ENCODE data around the gene MMRN1. TPM values are rescaled to one million over a fixed set of nuclear protein-coding genes. Genes with fewer than 3 reads are reported as not detected.

Gene MMRN1
- total and polyA plus RNA-seq, 2 experiments from 2014 or later: not detected

DNA sequence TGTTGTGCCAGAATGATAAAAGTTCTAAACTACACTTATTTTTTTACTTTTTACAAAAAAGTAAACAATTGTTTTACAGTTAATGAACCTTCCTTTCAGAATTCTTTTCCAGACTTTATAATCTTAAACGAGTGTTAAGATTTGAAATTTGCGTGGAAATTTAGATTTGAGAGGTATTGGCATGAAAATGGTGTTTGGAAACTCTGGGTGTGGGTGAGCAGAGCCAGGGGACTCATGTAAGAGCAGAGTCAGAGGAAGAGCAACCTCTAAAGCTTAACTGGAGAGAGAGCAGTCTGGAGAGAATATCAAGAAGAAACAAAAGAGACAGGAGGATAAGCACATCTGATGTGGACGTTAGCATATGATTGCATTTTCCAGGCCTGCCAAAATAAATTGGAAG is 48.2 kb downstream of the MMRN1 start:
- no peak overlapping the region for H3K27ac Mint-ChIP-seq
- no peaks in the 10 kb centered on the region; the same call in 2 of the 3 replicates for H3K36me3 Mint-ChIP-seq (ENCODE audit: low read depth)
- H3K27ac ChIP-seq (ENCODE audit: low read depth): no peak overlapping the region
- H3K4me2 ChIP-seq: no peak overlapping the region
- no peak; the same call in 2 of the 3 replicates for ATAC-seq
- H3K4me1 ChIP-seq (ENCODE audit: insufficient read depth): no peaks in the 10 kb centered on the region
- H3F3A ChIP-seq (replicated peaks; ENCODE audit: low read depth): no peaks in the 10 kb centered on the region
- no peaks in the 10 kb centered on the region for H4K20me1 ChIP-seq (replicated peaks; ENCODE audit: insufficient read depth)
- peaks cover 4% of the 10 kb centered on the region for H3K27me3 Mint-ChIP-seq (ENCODE audit: insufficient read depth, low read depth, poor library complexity)
- TF ChIP-seq STAT1 (IDR thresholded peaks at IDR 0.05; ENCODE audit: unreplicated experiment) (no peak), EZH2 (IDR thresholded peaks at IDR 0.05; ENCODE audit: low read depth, unreplicated experiment) (no peak), NANOG (IDR thresholded peaks at IDR 0.05; ENCODE audit: borderline replicate concordance) (no peak), CREB1 (CRISPR knock-in tag; IDR thresholded peaks at IDR 0.05; ENCODE audit: low read depth) (no peak), ZNF331 (CRISPR knock-in tag; IDR thresholded peaks at IDR 0.05; ENCODE audit: low read depth) (no peak), EZH2phosphoT487 (IDR thresholded peaks at IDR 0.05; ENCODE audit: unreplicated experiment) (no peak), ZNF114 (CRISPR knock-in tag; IDR thresholded peaks at IDR 0.05) (no peak), JUNB (IDR thresholded peaks at IDR 0.05; ENCODE audit: unreplicated experiment) (no peak), POLR2AphosphoS5 (IDR thresholded peaks at IDR 0.05; ENCODE audit: low read depth) (no peak)
- TF ChIP-seq, protein P1, sequence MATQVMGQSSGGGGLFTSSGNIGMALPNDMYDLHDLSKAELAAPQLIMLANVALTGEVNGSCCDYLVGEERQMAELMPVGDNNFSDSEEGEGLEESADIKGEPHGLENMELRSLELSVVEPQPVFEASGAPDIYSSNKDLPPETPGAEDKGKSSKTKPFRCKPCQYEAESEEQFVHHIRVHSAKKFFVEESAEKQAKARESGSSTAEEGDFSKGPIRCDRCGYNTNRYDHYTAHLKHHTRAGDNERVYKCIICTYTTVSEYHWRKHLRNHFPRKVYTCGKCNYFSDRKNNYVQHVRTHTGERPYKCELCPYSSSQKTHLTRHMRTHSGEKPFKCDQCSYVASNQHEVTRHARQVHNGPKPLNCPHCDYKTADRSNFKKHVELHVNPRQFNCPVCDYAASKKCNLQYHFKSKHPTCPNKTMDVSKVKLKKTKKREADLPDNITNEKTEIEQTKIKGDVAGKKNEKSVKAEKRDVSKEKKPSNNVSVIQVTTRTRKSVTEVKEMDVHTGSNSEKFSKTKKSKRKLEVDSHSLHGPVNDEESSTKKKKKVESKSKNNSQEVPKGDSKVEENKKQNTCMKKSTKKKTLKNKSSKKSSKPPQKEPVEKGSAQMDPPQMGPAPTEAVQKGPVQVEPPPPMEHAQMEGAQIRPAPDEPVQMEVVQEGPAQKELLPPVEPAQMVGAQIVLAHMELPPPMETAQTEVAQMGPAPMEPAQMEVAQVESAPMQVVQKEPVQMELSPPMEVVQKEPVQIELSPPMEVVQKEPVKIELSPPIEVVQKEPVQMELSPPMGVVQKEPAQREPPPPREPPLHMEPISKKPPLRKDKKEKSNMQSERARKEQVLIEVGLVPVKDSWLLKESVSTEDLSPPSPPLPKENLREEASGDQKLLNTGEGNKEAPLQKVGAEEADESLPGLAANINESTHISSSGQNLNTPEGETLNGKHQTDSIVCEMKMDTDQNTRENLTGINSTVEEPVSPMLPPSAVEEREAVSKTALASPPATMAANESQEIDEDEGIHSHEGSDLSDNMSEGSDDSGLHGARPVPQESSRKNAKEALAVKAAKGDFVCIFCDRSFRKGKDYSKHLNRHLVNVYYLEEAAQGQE (IDR thresholded peaks at IDR 0.05; ENCODE audit: unreplicated experiment): no peak
- TF ChIP-seq, protein P2, sequence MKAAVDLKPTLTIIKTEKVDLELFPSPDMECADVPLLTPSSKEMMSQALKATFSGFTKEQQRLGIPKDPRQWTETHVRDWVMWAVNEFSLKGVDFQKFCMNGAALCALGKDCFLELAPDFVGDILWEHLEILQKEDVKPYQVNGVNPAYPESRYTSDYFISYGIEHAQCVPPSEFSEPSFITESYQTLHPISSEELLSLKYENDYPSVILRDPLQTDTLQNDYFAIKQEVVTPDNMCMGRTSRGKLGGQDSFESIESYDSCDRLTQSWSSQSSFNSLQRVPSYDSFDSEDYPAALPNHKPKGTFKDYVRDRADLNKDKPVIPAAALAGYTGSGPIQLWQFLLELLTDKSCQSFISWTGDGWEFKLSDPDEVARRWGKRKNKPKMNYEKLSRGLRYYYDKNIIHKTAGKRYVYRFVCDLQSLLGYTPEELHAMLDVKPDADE (IDR thresholded peaks at IDR 0.05): no peak
- TF ChIP-seq, protein P3, sequence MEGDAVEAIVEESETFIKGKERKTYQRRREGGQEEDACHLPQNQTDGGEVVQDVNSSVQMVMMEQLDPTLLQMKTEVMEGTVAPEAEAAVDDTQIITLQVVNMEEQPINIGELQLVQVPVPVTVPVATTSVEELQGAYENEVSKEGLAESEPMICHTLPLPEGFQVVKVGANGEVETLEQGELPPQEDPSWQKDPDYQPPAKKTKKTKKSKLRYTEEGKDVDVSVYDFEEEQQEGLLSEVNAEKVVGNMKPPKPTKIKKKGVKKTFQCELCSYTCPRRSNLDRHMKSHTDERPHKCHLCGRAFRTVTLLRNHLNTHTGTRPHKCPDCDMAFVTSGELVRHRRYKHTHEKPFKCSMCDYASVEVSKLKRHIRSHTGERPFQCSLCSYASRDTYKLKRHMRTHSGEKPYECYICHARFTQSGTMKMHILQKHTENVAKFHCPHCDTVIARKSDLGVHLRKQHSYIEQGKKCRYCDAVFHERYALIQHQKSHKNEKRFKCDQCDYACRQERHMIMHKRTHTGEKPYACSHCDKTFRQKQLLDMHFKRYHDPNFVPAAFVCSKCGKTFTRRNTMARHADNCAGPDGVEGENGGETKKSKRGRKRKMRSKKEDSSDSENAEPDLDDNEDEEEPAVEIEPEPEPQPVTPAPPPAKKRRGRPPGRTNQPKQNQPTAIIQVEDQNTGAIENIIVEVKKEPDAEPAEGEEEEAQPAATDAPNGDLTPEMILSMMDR (conservative IDR thresholded peaks at IDR 0.05; ENCODE audit: low read depth in 2 of 2): no peak
- TF ChIP-seq, protein P4, sequence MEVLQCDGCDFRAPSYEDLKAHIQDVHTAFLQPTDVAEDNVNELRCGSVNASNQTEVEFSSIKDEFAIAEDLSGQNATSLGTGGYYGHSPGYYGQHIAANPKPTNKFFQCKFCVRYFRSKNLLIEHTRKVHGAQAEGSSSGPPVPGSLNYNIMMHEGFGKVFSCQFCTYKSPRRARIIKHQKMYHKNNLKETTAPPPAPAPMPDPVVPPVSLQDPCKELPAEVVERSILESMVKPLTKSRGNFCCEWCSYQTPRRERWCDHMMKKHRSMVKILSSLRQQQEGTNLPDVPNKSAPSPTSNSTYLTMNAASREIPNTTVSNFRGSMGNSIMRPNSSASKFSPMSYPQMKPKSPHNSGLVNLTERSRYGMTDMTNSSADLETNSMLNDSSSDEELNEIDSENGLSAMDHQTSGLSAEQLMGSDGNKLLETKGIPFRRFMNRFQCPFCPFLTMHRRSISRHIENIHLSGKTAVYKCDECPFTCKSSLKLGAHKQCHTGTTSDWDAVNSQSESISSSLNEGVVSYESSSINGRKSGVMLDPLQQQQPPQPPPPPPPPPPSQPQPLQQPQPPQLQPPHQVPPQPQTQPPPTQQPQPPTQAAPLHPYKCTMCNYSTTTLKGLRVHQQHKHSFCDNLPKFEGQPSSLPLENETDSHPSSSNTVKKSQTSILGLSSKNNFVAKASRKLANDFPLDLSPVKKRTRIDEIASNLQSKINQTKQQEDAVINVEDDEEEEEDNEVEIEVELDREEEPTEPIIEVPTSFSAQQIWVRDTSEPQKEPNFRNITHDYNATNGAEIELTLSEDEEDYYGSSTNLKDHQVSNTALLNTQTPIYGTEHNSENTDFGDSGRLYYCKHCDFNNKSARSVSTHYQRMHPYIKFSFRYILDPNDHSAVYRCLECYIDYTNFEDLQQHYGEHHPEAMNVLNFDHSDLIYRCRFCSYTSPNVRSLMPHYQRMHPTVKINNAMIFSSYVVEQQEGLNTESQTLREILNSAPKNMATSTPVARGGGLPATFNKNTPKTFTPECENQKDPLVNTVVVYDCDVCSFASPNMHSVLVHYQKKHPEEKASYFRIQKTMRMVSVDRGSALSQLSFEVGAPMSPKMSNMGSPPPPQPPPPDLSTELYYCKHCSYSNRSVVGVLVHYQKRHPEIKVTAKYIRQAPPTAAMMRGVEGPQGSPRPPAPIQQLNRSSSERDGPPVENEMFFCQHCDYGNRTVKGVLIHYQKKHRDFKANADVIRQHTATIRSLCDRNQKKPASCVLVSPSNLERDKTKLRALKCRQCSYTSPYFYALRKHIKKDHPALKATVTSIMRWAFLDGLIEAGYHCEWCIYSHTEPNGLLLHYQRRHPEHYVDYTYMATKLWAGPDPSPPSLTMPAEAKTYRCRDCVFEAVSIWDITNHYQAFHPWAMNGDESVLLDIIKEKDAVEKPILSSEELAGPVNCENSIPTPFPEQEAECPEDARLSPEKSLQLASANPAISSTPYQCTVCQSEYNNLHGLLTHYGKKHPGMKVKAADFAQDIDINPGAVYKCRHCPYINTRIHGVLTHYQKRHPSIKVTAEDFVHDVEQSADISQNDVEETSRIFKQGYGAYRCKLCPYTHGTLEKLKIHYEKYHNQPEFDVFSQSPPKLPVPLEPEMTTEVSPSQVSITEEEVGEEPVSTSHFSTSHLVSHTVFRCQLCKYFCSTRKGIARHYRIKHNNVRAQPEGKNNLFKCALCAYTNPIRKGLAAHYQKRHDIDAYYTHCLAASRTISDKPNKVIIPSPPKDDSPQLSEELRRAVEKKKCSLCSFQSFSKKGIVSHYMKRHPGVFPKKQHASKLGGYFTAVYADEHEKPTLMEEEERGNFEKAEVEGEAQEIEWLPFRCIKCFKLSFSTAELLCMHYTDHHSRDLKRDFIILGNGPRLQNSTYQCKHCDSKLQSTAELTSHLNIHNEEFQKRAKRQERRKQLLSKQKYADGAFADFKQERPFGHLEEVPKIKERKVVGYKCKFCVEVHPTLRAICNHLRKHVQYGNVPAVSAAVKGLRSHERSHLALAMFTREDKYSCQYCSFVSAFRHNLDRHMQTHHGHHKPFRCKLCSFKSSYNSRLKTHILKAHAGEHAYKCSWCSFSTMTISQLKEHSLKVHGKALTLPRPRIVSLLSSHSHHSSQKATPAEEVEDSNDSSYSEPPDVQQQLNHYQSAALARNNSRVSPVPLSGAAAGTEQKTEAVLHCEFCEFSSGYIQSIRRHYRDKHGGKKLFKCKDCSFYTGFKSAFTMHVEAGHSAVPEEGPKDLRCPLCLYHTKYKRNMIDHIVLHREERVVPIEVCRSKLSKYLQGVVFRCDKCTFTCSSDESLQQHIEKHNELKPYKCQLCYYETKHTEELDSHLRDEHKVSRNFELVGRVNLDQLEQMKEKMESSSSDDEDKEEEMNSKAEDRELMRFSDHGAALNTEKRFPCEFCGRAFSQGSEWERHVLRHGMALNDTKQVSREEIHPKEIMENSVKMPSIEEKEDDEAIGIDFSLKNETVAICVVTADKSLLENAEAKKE (CRISPR knock-in tag; IDR thresholded peaks at IDR 0.05): no peak
- no peak overlapping the region for H3K4me3 ChIP-seq
- H3K9me2 ChIP-seq (ENCODE audit: insufficient read depth): no peaks in the 10 kb centered on the region
- H3K36me3 ChIP-seq (ENCODE audit: insufficient read depth): no peaks in the 10 kb centered on the region
- no peak overlapping the region for H3K4me3 Mint-ChIP-seq
- H3K4me1 Mint-ChIP-seq: no peaks in the 10 kb centered on the region
- H3K27me3 ChIP-seq (ENCODE audit: insufficient read depth): no peaks in the 10 kb centered on the region
- DNase-seq (ENCODE audit: low spot score): no peak
- no peaks in the 10 kb centered on the region for H3K9me3 Mint-ChIP-seq
- H3K79me2 ChIP-seq (replicated peaks; ENCODE audit: insufficient read depth): no peaks in the 10 kb centered on the region
- no peak overlapping the region for H2AFZ ChIP-seq

Measured in GM23338 (cell line).